Peyer's patch (tissue), 4 donors: ENCODE measurements around the gene GFOD1. TPM values are rescaled to one million over a fixed set of nuclear protein-coding genes. Genes with fewer than 3 reads are reported as not detected.

Experiments used
- DNase-seq, 3 donors: peaks; one replicate each; pipeline ENCODE4 v3.0.0-alpha.2; 2017 to 2019
- H3K27ac ChIP-seq, 4 donors: fragments of 200-600 bp; sonication (generic); one replicate each; pipeline ENCODE4 v1.5.1; 2016 to 2019
- H3K27me3 ChIP-seq, 2 donors: fragments of 200-600 bp; sonication (generic); one replicate each; pipeline ENCODE4 v1.5.1; 2019
- H3K36me3 ChIP-seq, 3 donors: fragments of 200-600 bp; sonication (generic); one replicate each; pipeline ENCODE4 v1.5.1; 2016 to 2019
- H3K4me1 ChIP-seq, 4 donors: fragments of 200-600 bp; sonication (generic); one replicate each; pipeline ENCODE4 v1.5.1; 2016 to 2019
- H3K4me3 ChIP-seq, 4 donors: fragments of 200-600 bp; sonication (generic); 1 replicate in 3 of 4; 2 replicates in 1 of 4; pipeline ENCODE4 v1.5.1; 2016 to 2019; ENCODE audit warnings: mild to moderate bottlenecking in 1 of 4
- H3K9me3 ChIP-seq, 4 donors: fragments of 200-600 bp; sonication (generic); one replicate each; pipeline ENCODE4 v1.5.1; 2016 to 2019; ENCODE audit warnings: mild to moderate bottlenecking in 1 of 4
- CTCF ChIP-seq, 6 experiments: fragments of 450-650 bp in 4 of 6; fragments of 200-600 bp in 2 of 6; sonication (generic) in 1 of 6; IDR thresholded peaks; one replicate each; pipeline ENCODE4 v1.5.1; 2017 to 2019; ENCODE audit warnings: antibody characterized with exemption in 6 of 6, mild to moderate bottlenecking in 3 of 6, moderate library complexity in 1 of 6
- POLR2A ChIP-seq, 2 donors: fragments of 450-650 bp; IDR thresholded peaks; one replicate each; pipeline ENCODE4 v1.5.1; 2017; ENCODE audit warnings: antibody characterized with exemption in 2 of 2, mild to moderate bottlenecking in 2 of 2, moderate library complexity in 2 of 2
- total RNA-seq, 4 donors: library from RNA; depleted of rRNA; stranded (reverse); fragments of >200 nt; gene quantifications; one replicate each; pipeline ENCODE4 v1.1.0, GENCODE V29; 2016

Gene GFOD1
- total RNA-seq, 4 donors from 2014 or later: 10.7 to 24.2 (median 17.6) TPM

DNA sequence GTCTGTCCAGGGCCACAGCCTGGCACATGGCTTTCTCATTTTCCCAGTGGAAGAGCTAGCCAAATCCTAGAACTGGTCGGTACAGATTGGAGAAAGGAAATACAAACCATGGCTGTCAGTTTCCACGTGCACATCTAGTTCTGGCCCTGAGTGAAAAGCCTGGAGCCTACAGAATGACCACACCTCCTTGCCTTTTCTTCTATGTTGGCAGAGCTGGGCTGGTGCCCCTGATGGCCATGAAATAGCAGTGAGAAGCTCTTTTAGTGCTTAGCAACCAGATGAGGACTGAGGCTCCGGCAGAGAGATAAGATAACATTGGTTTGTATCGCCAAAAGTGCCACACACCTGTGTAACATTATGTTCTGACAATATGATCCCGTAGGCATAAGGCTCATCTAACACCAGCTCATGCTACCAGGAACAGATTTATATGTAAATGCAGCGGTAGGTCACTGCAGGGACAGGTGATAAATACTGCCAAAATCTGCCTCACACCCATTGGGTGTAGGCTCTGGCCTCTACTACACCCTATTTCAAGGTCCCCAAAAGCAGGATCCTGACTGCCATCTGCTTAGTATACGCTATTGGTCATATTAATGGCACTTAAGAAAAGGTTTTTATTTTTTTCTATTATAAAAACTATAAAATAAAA lies 119.2 kb downstream of the GFOD1 start:
- Histone ChIP-seq H3K27ac (no peak overlapping the region), H3K4me1 (no peaks in the 10 kb centered on the region), H3K36me3 (peaks cover 0 to 14% (median 0%) of the 10 kb centered on the region in 3 donors), H3K27me3 (no peaks in the 10 kb centered on the region), H3K4me3 (no peak overlapping the region), H3K9me3 (no peaks in the 10 kb centered on the region)
- no peak for DNase-seq
- TF ChIP-seq CTCF (IDR thresholded peaks at IDR 0.05) (no peak), POLR2A (IDR thresholded peaks at IDR 0.05) (no peak)

- Histone ChIP-seq H3K4me3 (no peak overlapping the region), H3K27ac (no peak overlapping the region), H3K36me3 (peaks cover 0 to 14% (median 0%) of the 10 kb centered on the region in 3 donors), H3K27me3 (no peaks in the 10 kb centered on the region), H3K9me3 (no peaks in the 10 kb centered on the region), H3K4me1 (no peaks in the 10 kb centered on the region)
- no peak for DNase-seq
- TF ChIP-seq POLR2A (IDR thresholded peaks at IDR 0.05): no peak
- no peak for TF ChIP-seq CTCF (IDR thresholded peaks at IDR 0.05)
Measured at GRCh38 chr6:13367396-13367795, 120.0 kb downstream of the GFOD1 start.

DNA sequence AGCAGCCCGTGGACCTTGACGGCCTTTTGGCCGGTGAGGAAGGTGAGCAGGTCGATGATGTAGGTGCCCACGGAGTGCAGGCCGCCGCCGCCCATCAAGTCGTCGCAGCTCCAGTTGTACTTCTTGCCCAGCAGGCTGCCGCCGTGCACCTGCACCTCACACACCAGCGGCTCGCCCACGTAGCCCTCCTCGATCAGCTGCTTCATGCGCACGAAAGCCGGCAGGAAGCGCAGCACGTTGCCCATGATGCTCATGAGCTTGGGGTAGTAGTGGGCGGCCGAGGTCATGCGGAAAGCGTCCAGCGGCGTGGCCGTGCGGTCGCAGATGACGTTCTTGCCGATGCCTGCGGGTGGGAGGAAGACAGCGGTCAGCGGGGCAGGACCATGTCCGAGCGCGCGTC lies 122.1 kb downstream of the GFOD1 start:
- Histone ChIP-seq H3K27ac (no peak overlapping the region), H3K36me3 (peaks cover 0 to 14% (median 0%) of the 10 kb centered on the region in 3 donors), H3K4me3 (no peak overlapping the region), H3K27me3 (no peaks in the 10 kb centered on the region), H3K9me3 (no peaks in the 10 kb centered on the region), H3K4me1 (no peaks in the 10 kb centered on the region)
- no peak for DNase-seq
- TF ChIP-seq CTCF (IDR thresholded peaks at IDR 0.05) (no peak), POLR2A (IDR thresholded peaks at IDR 0.05) (no peak)

GRCh38 chr6:13364842-13365241 lies 122.6 kb downstream of the GFOD1 start:
- Histone ChIP-seq H3K9me3 (no peaks in the 10 kb centered on the region), H3K27ac (no peak overlapping the region), H3K36me3 (peaks cover 0 to 14% (median 0%) of the 10 kb centered on the region in 3 donors), H3K4me3 (no peak overlapping the region), H3K27me3 (no peaks in the 10 kb centered on the region), H3K4me1 (no peaks in the 10 kb centered on the region)
- TF ChIP-seq CTCF (IDR thresholded peaks at IDR 0.05) (no peak), POLR2A (IDR thresholded peaks at IDR 0.05) (no peak)
- no peak for DNase-seq

DNA sequence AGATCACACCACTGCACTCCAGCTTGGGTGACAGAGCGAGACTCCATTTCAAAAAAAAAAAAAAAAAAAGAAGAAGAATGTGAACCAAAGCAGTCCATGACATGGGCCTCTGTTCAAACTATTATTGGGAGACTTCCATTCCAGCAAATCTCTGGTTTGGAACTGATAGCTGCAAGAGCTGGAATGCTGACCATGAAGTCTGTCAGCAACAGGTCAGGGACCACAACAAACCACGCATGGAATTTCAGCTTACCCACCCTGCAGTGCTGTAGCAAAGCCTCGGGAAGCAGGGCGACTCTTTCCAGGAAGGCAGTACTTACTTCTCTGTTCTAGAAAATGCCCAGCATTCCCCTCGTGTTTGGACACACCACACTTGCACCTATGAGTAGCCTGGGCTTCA lies 125.0 kb downstream of the GFOD1 start:
- Histone ChIP-seq H3K27me3 (no peaks in the 10 kb centered on the region), H3K36me3 (peaks cover 0 to 14% (median 0%) of the 10 kb centered on the region in 3 donors), H3K4me3 (no peak overlapping the region), H3K9me3 (no peaks in the 10 kb centered on the region), H3K27ac (no peak overlapping the region), H3K4me1 (no peaks in the 10 kb centered on the region)
- TF ChIP-seq POLR2A (IDR thresholded peaks at IDR 0.05) (no peak), CTCF (IDR thresholded peaks at IDR 0.05) (no peak)
- DNase-seq: no peak
